ENCODE data around the gene NFIA.

- TF ChIP-seq CTCF (conservative IDR thresholded peaks at IDR 0.05; ENCODE audit: low read length) (no peak), EZH2phosphoT487 (IDR thresholded peaks at IDR 0.05; ENCODE audit: borderline replicate concordance) (no peak)
Observed at GRCh38 chr1:61142043-61142440, 59.7 kb downstream of the NFIA start.

Measured in Loucy (cell line).